H9 (cell line): ENCODE results near the gene FOXC2. TPM values are rescaled to one million over a fixed set of nuclear protein-coding genes. Genes with fewer than 3 reads are reported as not detected.

Source experiments
- DNase-seq: peaks from one replicate; pipeline ENCODE4 v3.0.0-alpha.2; 2017
- H2AFZ ChIP-seq: one replicate; pipeline ENCODE4 v1.6.1; 2013; ENCODE audit warnings: mild to moderate bottlenecking, low read length, control low read depth, moderate library complexity
- H2AK5ac ChIP-seq: 2 replicates; pipeline ENCODE4 v1.6.1; 2013; ENCODE audit warnings: low read length, control low read depth, mixed read lengths; ENCODE audit not compliant: insufficient read length
- H2BK120ac ChIP-seq: one replicate; pipeline ENCODE4 v1.6.1; 2013; ENCODE audit warnings: low read depth, mild to moderate bottlenecking, low read length, control low read depth, inconsistent platforms; ENCODE audit not compliant: poor library complexity, severe bottlenecking
- H2BK12ac ChIP-seq: 2 replicates; pipeline ENCODE4 v1.6.1; 2013; ENCODE audit warnings: low read length, control low read depth, mixed read lengths, low read depth; ENCODE audit not compliant: insufficient read length
- H2BK15ac ChIP-seq: 2 replicates; pipeline ENCODE4 v1.6.1; 2013; ENCODE audit warnings: low read depth, low read length, control low read depth
- H2BK20ac ChIP-seq: one replicate; pipeline ENCODE4 v1.6.1; 2013; ENCODE audit warnings: low read depth, mild to moderate bottlenecking, low read length, control low read depth, inconsistent platforms; ENCODE audit not compliant: poor library complexity, severe bottlenecking
- H2BK5ac ChIP-seq: 2 replicates; pipeline ENCODE4 v1.6.1; 2013; ENCODE audit warnings: low read length, control low read depth, mixed read lengths; ENCODE audit not compliant: insufficient read length
- H3K14ac ChIP-seq: 2 replicates; pipeline ENCODE4 v1.6.1; 2013; ENCODE audit warnings: low read length, control low read depth; ENCODE audit not compliant: insufficient read depth
- H3K18ac ChIP-seq: 2 replicates; pipeline ENCODE4 v1.6.1; 2013; ENCODE audit warnings: low read depth, mild to moderate bottlenecking, mixed read lengths, low read length, control low read depth; ENCODE audit not compliant: insufficient read length
- H3K23ac ChIP-seq: 2 replicates; pipeline ENCODE4 v1.6.1; 2013; ENCODE audit warnings: low read length, control low read depth, mixed read lengths, low read depth; ENCODE audit not compliant: insufficient read length
- H3K23me2 ChIP-seq: 2 replicates; pipeline ENCODE4 v1.6.1; 2013; ENCODE audit warnings: low read depth, mild to moderate bottlenecking, mixed read lengths, low read length, control low read depth; ENCODE audit not compliant: insufficient read length, poor library complexity, severe bottlenecking
- H3K27ac ChIP-seq: 2 replicates; pipeline ENCODE4 v1.5.1; 2013; ENCODE audit warnings: low read length, control low read depth, mixed read lengths, low read depth; ENCODE audit not compliant: insufficient read length
- H3K27me3 ChIP-seq: 2 replicates; pipeline ENCODE4 v1.6.1; 2013; ENCODE audit warnings: low read length, control low read depth, inconsistent platforms; ENCODE audit not compliant: insufficient read depth
- H3K4ac ChIP-seq: 2 replicates; pipeline ENCODE4 v1.6.1; 2013; ENCODE audit warnings: low read depth, mild to moderate bottlenecking, control low read depth, inconsistent platforms, low read length, moderate library complexity
- H3K4me1 ChIP-seq: 2 replicates; pipeline ENCODE4 v1.6.1; 2013; ENCODE audit warnings: low read length, control low read depth, inconsistent platforms; ENCODE audit not compliant: insufficient read depth
- H3K4me2 ChIP-seq: 2 replicates; pipeline ENCODE4 v1.6.1; 2013; ENCODE audit warnings: low read length, control low read depth, mixed read lengths; ENCODE audit not compliant: insufficient read length, insufficient read depth
- H3K56ac ChIP-seq: 2 replicates; pipeline ENCODE4 v1.6.1; 2013; ENCODE audit warnings: low read depth, mild to moderate bottlenecking, mixed read lengths, low read length, control low read depth; ENCODE audit not compliant: insufficient read length
- H3K79me1 ChIP-seq: 2 replicates; pipeline ENCODE4 v1.6.1; 2013; ENCODE audit warnings: low read depth, mild to moderate bottlenecking, moderate library complexity, low read length, control low read depth, inconsistent platforms; ENCODE audit not compliant: insufficient read depth, poor library complexity, severe bottlenecking
- H3K79me2 ChIP-seq: 2 replicates; pipeline ENCODE4 v1.6.1; 2013; ENCODE audit warnings: low read length, control low read depth, inconsistent platforms; ENCODE audit not compliant: insufficient read depth
- H3K9ac ChIP-seq: 2 replicates; pipeline ENCODE4 v1.6.1; 2013; ENCODE audit warnings: low read length, control low read depth, mixed read lengths; ENCODE audit not compliant: insufficient read length; ENCODE audit errors: extremely low read depth
- H3K9me3 ChIP-seq: one replicate; pipeline ENCODE4 v1.6.1; 2013; ENCODE audit warnings: low read depth, low read length, inconsistent platforms; ENCODE audit not compliant: control insufficient read depth
- H3T11ph ChIP-seq: one replicate; pipeline ENCODE4 v1.6.1; 2013; ENCODE audit warnings: mild to moderate bottlenecking, low read length, control low read depth, inconsistent platforms
- H4K20me1 ChIP-seq: one replicate; pipeline ENCODE4 v1.6.1; 2013; ENCODE audit not compliant: control insufficient read depth, insufficient read length, insufficient read depth
- H4K5ac ChIP-seq: 2 replicates; pipeline ENCODE4 v1.6.1; 2013; ENCODE audit warnings: low read depth, mild to moderate bottlenecking, mixed read lengths, low read length, control low read depth; ENCODE audit not compliant: insufficient read length
- H4K8ac ChIP-seq: replicated peaks from 2 replicates; pipeline ENCODE4 v1.6.1; 2013; ENCODE audit warnings: low read length, control low read depth, mixed read lengths, low read depth; ENCODE audit not compliant: insufficient read length
- H4K91ac ChIP-seq: 2 replicates; pipeline ENCODE4 v1.6.1; 2013; ENCODE audit warnings: low read depth, mild to moderate bottlenecking, moderate library complexity, mixed read lengths, low read length, control low read depth; ENCODE audit not compliant: insufficient read length
- H3K27ac Mint-ChIP-seq, 3 experiments: 2 replicates in 2 of 3; 3 replicates in 1 of 3; pipeline ENCODE4 v1.8.0; 2020 to 2021; ENCODE audit warnings: mixed read lengths in 3 of 3, mild to moderate bottlenecking in 1 of 3, moderate library complexity in 1 of 3
- H3K27me3 Mint-ChIP-seq: 2 replicates; pipeline ENCODE4 v1.8.0; 2021; ENCODE audit warnings: low read depth, mild to moderate bottlenecking, moderate library complexity, mixed read lengths
- H3K36me3 Mint-ChIP-seq, 3 experiments: 2 replicates in 2 of 3; 3 replicates in 1 of 3; pipeline ENCODE4 v1.8.0; 2020 to 2021; ENCODE audit warnings: low read depth in 3 of 3, mixed read lengths in 3 of 3; ENCODE audit not compliant: insufficient read depth in 1 of 3
- H3K4me1 Mint-ChIP-seq, 2 experiments: 2 replicates each; pipeline ENCODE4 v1.8.0; 2020; ENCODE audit warnings: mixed read lengths in 2 of 2
- H3K4me3 Mint-ChIP-seq, 2 experiments: 2 replicates in 1 of 2; 3 replicates in 1 of 2; pipeline ENCODE4 v1.8.0; 2020 to 2021; ENCODE audit warnings: mild to moderate bottlenecking in 2 of 2, mixed read lengths in 2 of 2, moderate library complexity in 1 of 2
- H3K9me3 Mint-ChIP-seq, 2 experiments: 2 replicates in 1 of 2; 3 replicates in 1 of 2; pipeline ENCODE4 v1.8.0; 2020; ENCODE audit warnings: mild to moderate bottlenecking in 2 of 2, mixed read lengths in 2 of 2, moderate library complexity in 1 of 2
- WGBS: extraction: QIAGEN DNeasy Blood & Tissue Kit; methylation state at CpG from one replicate; pipeline ENCODE4 v1.1.7; 2013; ENCODE audit warnings: missing lambda C conversion rate, low lambda C conversion rate, mixed read lengths; ENCODE audit not compliant: insufficient read length; ENCODE audit errors: extremely low coverage; 5-methylcytosine and 5-hydroxymethylcytosine counted together
- total RNA-seq: library from RNA; stranded (reverse); gene quantifications from 2 replicates; pipeline ENCODE4 v1.2.1, GENCODE V29; 2021
- TF ChIP-seq, protein P1 (sequence below): fragments of 200-600 bp; sonication (generic); conservative IDR thresholded peaks from 3 replicates; pipeline ENCODE4 v1.8.0; 2021; ENCODE audit warnings: antibody characterized with exemption, mild to moderate bottlenecking

FOXC2 gene
- total RNA-seq, 1 experiment from 2014 or later: not detected

DNA sequence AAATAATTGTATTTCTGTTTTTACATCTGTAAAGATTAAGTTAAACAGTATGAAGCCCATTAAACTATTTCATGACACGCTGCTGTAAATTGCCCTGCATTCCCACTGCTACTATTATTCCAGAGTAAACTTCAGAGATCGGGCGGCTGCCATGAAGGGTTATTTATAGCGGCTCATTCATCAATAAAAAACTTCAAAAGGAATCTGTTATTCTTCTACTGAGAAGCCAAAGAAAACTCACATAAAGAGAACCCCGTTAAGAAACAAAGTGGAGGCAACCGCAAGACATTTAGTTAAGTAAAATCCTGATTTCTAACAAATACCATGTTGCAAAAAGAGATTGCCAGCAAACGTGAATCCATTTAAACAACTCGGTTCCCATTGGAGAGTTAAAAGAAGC lies 28.1 kb downstream of the FOXC2 start:
- H3K23ac ChIP-seq: no peak overlapping the region
- no peak overlapping the region for H2AK5ac ChIP-seq
- no peak overlapping the region for H3K4me2 ChIP-seq
- no peak overlapping the region for H3K56ac ChIP-seq
- no peaks in the 10 kb centered on the region for H3K23me2 ChIP-seq
- TF ChIP-seq, protein P1, sequence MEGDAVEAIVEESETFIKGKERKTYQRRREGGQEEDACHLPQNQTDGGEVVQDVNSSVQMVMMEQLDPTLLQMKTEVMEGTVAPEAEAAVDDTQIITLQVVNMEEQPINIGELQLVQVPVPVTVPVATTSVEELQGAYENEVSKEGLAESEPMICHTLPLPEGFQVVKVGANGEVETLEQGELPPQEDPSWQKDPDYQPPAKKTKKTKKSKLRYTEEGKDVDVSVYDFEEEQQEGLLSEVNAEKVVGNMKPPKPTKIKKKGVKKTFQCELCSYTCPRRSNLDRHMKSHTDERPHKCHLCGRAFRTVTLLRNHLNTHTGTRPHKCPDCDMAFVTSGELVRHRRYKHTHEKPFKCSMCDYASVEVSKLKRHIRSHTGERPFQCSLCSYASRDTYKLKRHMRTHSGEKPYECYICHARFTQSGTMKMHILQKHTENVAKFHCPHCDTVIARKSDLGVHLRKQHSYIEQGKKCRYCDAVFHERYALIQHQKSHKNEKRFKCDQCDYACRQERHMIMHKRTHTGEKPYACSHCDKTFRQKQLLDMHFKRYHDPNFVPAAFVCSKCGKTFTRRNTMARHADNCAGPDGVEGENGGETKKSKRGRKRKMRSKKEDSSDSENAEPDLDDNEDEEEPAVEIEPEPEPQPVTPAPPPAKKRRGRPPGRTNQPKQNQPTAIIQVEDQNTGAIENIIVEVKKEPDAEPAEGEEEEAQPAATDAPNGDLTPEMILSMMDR: no peak
- no peak overlapping the region for H3K4ac ChIP-seq
- Mint-ChIP-seq H3K4me3 (no peak overlapping the region), H3K36me3 (no peaks in the 10 kb centered on the region), H3K4me1 (peaks cover 0 to 10% of the 10 kb centered on the region in 2 experiments; a peak in 2 of 4 replicates), H3K9me3 (no peaks in the 10 kb centered on the region), H3K27me3 (peaks cover 60% of the 10 kb centered on the region), H3K27ac (no peak overlapping the region)
- WGBS: no CpG with 5 or more reads among the region's 8 CpGs
- H2BK120ac ChIP-seq: no peak overlapping the region
- no peak overlapping the region for H4K8ac ChIP-seq
- no peak overlapping the region for H3T11ph ChIP-seq
- H3K79me1 ChIP-seq: no peaks in the 10 kb centered on the region
- no peak overlapping the region for H2BK5ac ChIP-seq
- H2BK20ac ChIP-seq: no peak overlapping the region
- no peak overlapping the region for H2BK12ac ChIP-seq
- H4K5ac ChIP-seq: no peak overlapping the region
- H3K14ac ChIP-seq: no peak overlapping the region
- H3K4me1 ChIP-seq: no peaks in the 10 kb centered on the region
- no peaks in the 10 kb centered on the region for H3K9me3 ChIP-seq
- H3K79me2 ChIP-seq: no peaks in the 10 kb centered on the region
- H4K91ac ChIP-seq: no peak overlapping the region
- H3K27me3 ChIP-seq: no peaks in the 10 kb centered on the region
- no peak overlapping the region for H2AFZ ChIP-seq
- no peak overlapping the region for H3K9ac ChIP-seq
- H3K27ac ChIP-seq: no peak overlapping the region
- no peak overlapping the region for H3K18ac ChIP-seq
- no peaks in the 10 kb centered on the region for H4K20me1 ChIP-seq
- no peak overlapping the region for H2BK15ac ChIP-seq
- DNase-seq: no peak
